Activated CD4-positive, alpha-beta T cell treated with anti-CD3 and anti-CD28 coated beads, Interleukin-10, Interleukin-2, amounts not matched to agents 100 ng/mL and 50 ng/mL, durations not matched to agents 16 hours and 8 hours (primary cell): Measurements from ENCODE around the gene SLC41A1.

ENCODE experiments used
- DNase-seq: peaks from one replicate; pipeline ENCODE4 v3.0.0-alpha.2; 2020

Gene SLC41A1

GRCh38 chr1:205785446-205785845 is 27.6 kb downstream of the SLC41A1 start:
- no peak for DNase-seq

DNA sequence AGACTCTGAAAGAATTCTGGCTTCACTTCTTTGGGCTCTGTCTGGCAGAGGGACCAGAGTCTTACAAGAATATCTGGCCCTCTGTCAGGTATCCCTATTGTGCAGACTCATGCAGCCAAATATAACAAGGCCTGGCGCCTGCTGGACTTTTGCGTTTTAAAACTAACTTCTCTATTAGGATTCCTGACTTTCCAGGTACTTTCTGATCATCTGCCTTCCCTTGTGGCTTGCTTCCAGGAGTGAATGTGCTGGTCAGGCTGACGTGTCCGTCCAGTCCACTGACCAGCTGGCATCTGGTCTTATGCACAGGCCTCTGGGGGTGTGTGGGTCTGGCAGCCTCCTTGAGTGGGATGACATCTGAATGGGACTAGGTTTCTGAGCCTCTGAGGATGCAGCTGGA is 29.1 kb downstream of the SLC41A1 start:
- no peak for DNase-seq

DNA sequence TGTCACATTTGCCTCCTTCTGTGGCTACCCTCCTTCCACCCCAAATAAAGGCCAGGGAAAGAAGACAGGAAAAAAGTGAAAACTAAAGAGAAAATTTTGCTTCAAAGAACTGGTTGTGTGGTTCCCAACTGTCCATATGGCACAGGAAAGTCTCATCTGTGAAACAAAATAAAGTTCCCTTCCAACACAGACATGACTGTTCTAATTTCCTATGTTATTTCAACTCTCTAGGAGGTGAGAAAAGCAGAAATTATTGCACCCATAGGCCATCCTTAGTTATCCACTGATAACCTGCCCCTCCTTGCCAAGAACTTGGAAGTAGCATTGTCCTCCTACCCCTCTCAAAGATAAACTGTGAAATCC is 29.6 kb downstream of the SLC41A1 start:
- DNase-seq, result no peak

DNA sequence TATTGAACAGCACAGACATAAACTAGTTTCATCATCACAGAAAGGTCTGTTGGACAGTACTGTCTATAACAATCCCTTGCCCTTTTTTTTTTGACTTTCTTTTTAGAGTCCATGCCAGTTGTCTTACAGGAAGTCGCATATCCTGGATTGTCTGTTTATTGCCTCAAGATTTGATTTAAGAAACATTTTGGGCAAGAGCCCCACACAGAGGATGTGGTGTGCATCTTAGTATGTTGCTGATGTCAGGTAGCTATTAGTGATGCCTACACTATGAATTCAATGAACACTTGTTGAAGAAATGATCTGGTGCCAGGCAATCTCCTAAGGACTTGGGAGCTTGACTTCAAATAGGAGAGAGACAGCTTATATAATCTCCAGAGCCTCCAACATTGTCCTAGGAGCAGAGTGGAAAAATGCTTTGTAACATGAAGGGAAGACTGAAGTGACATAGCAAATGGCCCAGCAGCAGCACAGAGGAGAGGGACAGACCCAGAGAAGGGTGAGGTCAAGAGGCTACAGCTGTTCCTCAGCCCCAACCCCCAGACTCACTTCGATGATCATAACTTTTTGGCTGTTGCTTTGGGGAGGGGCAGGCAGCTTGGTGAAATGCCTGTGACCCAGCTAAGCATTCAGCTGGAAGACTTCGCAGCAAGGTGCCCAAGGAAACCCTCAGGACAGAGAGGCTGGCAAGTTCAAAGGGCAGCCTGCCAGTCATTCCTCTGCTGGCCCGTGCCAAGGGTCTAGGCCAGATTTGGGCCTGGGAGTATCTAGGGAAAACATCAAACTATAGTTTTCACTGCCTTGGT is 30.2 kb downstream of the SLC41A1 start:
- DNase-seq, result peak; percentile 23

DNA sequence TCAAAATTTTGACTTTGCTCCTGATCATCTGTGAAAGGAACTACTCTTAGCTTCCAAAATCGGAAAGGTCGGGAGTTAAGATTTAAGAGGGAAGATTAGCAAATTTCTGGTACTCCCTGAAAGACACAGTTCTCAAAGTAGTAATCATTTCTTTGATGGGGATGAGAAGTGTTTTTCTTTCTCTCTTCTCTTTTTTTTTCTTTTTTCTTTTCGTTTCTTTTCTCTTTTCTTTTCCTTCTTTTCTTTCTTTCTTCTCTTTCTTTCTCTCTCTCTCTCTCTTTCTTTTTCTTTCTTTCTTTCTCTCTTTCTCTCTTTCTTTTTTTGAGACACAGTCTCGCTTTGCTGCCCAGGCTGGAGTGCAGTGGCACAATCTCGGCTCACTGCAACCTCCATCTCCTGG is 32.7 kb downstream of the SLC41A1 start:
- no peak for DNase-seq

GRCh38 chr1:205777994-205778393 is 35.0 kb downstream of the SLC41A1 start:
- DNase-seq, result no peak

DNA sequence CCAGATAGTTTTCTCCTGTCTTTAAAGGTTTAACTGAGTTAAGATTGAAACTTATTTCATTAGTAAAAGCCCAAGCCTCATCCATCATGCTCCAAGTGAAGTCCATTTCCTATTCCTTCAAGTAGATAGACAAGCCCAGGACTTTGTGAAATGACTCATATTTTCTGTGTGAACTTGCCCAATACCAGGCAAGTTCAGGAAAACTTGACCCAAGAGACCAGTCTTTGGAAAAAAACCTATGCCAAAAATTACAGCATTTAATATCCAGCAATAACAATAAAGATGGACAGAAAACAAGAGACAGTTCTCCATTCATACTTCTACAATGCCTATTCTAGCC is 37.3 kb downstream of the SLC41A1 start:
- DNase-seq, result no peak

DNA sequence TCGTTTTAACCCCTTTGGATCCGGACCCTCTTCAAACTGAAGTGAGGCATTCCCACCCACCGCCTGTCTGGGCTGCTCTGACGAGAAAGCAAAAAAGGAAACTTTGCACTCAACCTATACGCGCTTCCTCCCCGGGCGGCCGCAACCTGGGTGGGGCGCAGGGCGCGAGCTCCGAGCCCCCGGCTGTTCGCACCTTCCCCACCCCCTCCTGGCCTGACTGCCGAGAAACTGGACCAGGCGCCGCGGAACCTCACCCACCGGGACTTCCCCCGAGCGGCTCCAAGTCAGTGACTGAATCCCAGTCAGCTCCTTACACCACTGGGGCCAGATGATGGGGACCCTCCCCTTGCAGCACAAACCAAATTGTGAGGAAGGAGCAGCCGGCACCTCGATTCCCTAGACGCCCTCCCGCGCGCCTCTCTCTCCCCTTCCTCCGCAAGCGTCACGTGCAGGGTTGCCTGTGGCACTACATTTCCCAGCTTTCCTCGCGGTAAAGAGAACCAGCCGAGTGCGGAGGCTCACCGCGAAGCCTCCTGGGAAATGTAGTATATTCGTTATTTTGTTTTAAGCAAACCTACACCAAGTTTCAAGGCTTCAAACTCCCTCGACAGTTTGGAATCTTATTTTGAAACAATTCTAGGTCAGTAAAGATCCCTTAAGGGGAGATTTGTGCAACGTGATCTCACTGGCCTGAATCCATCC is 37.8 kb downstream of the SLC41A1 start, which contains the start of gene RAB29:
RAB29 (minus strand) TSS at position 468 of the 702 bp plus-strand sequence. CDS start 526 bp downstream, outside the sequence.
- DNase-seq, result peak; percentile 93

DNA sequence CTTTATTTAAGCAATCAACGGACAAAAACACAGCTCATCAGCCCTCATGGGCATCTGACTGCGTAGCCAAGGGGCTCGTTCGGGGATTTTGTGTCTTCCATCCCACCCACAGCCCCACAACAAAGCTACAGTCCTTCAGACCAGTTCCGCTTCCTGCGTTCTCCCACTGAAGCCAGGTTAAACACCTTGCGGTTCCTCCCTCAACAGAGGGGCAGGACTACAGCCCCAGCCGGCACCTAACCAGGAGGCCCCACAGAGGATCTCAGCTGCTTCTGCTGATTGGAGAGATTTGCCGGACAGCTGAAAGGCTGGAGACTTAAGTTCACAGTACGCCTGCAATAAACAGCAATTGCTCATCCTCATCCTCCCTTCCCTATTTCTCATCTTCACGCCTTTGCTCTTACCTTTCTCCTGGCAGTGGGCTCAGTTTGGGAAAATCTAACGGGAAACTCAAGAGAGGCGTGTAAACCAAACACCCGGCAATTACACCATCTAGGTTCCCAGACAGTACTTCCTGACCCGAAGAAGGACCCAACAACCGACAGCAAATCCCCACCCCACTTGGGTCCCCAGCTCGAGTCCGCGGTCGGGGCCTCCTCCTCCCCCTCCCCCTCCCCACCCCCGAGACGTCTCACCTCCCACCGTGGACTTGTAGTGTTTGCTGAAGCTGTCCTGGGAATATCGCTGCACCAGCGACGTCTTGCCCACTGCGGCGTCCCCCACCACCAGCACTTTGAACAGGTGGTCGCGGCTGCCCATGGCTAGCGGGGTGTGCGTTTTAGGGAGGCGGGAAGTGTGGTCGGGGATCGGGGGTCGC is 38.6 kb downstream of the SLC41A1 start:
- peak; percentile 69 for DNase-seq

DNA sequence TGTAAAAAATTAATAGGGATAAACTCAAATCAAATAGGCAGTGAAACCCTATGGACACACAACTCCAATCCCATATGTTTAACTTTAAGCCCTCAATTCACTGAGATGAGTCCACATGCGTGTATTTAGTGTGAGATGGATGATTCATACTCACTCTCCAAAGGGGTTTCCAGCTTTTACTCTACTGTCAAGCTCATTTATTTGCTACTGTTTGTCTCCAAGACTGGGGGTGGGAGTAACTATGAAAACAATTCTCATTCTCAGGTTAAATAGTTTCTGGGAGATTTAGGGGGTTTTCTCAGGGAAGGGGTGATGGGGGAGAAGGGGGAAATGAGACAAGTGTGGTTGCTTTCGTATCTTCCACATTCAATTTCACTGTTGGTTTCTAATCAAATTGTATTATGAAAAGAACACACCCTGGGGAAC is 40.4 kb downstream of the SLC41A1 start:
- DNase-seq, result peak; percentile 79

- DNase-seq, result no peak
These were observed 42.4 kb downstream of the SLC41A1 start for GRCh38 chr1:205770618-205771017.

DNA sequence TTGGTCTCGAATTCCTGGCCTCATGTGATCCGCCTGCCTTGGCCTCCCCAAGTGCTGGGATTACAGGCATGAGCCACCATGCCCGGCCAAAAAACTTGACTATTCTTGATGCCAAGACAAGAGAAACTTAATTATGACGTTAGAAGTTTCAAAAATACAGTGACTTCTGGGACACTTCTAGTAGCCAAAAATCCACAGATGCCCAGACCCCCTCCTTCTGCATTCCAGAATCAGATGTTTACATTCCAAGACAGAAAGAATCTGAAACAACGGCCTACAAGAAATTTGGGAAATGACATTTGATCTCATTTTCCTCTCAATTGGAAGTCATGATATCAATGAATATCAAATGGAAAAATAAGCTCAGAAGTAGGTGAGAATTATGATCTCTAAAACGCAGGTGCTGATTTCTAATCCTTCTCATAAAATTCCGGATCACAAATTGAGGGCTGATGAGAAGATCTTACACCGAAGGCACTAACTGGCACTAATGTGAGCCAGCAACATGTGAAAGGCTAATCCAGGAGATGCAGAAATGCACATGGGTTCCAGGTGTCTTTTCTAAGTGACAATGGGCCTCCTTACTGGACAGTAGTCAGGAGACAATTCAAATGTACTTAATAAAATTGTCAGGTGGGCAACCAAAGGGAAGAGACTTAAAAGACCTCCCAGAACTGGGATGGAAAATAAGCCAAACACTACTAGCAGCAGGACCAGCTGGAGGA is 43.2 kb downstream of the SLC41A1 start:
- DNase-seq, result no peak

- no peak for DNase-seq
These were observed 45.8 kb downstream of the SLC41A1 start for GRCh38 chr1:205767248-205767647.

DNA sequence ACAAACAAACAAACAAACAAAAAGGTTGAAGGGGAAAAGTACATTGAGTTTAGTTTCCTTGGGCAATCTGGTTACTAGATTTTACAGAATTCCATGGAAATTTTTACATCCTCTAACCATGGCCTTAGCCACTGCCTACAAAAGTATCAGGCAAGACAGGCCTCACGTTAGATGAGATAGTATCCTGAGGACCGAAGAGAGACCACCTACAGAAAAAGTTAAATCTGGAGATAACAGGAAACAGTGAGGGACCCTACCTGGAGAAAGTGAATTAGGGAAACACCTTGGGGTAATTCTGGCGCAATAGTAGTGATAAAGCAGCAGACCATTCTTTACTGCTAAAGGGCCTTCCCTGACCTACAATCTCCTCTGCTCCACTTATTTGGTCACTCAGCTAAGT is 46.4 kb downstream of the SLC41A1 start:
- DNase-seq, result no peak

DNA sequence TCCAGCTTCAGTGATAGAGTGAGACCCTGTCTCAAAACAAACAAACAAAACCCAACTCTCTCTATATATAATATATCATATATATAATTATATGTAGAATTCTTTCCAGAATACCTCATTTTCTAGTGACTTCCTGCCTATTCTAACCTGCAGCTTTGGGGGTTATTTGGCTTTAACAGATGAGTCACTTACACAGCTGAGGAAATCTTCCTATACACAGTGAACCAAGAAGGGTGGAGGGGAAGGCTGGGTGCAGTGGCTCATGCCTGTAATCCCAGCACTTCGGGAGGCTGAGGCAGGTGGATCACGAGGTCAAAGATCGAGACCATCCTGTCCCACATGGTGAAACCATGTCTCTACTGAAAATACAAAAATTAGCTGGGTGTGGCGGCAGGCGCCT is 47.0 kb downstream of the SLC41A1 start:
- peak; percentile 17 for DNase-seq

DNA sequence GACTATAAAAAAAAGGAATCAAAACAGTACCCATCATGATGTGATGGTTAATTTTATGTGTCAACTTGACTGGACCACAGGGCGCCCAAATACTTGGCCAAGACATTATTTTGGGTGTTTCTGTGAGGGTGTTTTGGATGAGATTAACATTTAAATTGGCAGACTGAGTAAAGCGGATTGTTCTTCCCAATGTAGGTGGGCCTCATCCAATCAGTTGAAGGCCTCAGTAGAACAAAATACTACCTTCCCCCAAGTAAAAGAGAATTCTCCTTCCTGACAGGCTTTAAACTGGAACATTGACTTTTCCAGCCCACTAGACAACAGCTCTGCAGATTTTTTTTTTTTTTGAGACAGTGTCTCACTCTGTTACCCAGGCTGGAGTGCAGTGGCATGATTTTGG is 48.4 kb downstream of the SLC41A1 start:
- DNase-seq, result no peak

- peak; percentile 35 for DNase-seq
These were observed 49.0 kb downstream of the SLC41A1 start for GRCh38 chr1:205763980-205764379.

GRCh38 chr1:205760606-205761005 is 52.4 kb downstream of the SLC41A1 start:
- no peak for DNase-seq

- DNase-seq, result no peak
These were observed 56.4 kb downstream of the SLC41A1 start for GRCh38 chr1:205756552-205756951.

DNA sequence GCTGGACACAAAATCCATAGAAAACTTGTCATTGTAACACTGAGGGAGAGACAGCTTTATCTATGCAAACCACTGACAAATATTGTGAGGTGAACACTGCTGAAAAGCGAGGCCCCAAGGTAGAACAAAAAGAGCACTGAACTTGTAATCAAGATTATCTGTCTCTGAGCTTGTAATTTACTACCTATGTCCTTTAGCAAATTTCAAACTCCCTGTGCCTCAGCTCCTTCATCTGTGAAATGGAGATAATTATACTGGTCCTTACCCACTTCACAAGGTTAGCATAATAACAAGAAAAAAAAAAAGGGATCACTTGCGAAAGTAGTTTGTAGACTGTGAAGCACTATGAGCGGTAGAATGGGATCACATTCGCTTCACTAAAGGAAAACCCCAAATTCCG is 58.1 kb downstream of the SLC41A1 start:
- no peak for DNase-seq

GRCh38 chr1:205751036-205751651 is 61.9 kb downstream of the SLC41A1 start:
- DNase-seq, result no peak
